Panc1 (cell line): ENCODE data around the gene ZNF672. TPM values are rescaled to one million over a fixed set of nuclear protein-coding genes. Genes with fewer than 3 reads are reported as not detected.

Experiments
- ATAC-seq: fragments of 200-7000 bp; cut with Tn5 transposase; 2 replicates; pipeline ENCODE4 v1.9.1; 2020; ENCODE audit warnings: mild to moderate bottlenecking, moderate library complexity
- BruUV-seq: library from RNA; stranded (reverse); fragments of 400-500 nt; replicated peaks from 2 replicates; lab custom pipeline; 2021; lab: Mats Ljungman, UMichigan
- CTCF ChIA-PET: fragments of 300-600 bp; sonication (Branson Sonifier 250); formaldehyde crosslinking; loops from one replicate; lab custom pipeline; 2022; ENCODE audit warnings: antibody characterized with exemption; lab: Charles Lee
- POLR2A ChIA-PET: fragments of 300-600 bp; sonication (Branson Sonifier 250); formaldehyde crosslinking; loops from one replicate; lab custom pipeline; 2022; ENCODE audit warnings: antibody characterized with exemption; lab: Charles Lee
- DNase-seq: peaks from one replicate; pipeline ENCODE4 v3.0.0-alpha.2; 2010; ENCODE audit warnings: low read depth, low spot score
- H3K27ac ChIP-seq: 2 replicates; pipeline ENCODE4 v1.5.1; 2011; ENCODE audit warnings: mild to moderate bottlenecking, low read length, inconsistent platforms
- H3K27me3 ChIP-seq: fragments of 200-500 bp; sonication (Bioruptor generic); 2 replicates; pipeline ENCODE4 v1.6.0; 2014; ENCODE audit warnings: low read length, inconsistent platforms; ENCODE audit not compliant: control insufficient read depth, insufficient read depth
- H3K36me3 ChIP-seq: fragments of 200-500 bp; sonication (Bioruptor generic); 2 replicates; pipeline ENCODE4 v1.5.1; 2014; ENCODE audit warnings: inconsistent platforms, mild to moderate bottlenecking, low read length, moderate library complexity; ENCODE audit not compliant: control insufficient read depth, insufficient read depth
- H3K4me1 ChIP-seq: 2 replicates; pipeline ENCODE4 v1.5.1; 2011; ENCODE audit warnings: inconsistent platforms, mild to moderate bottlenecking, low read length, moderate library complexity; ENCODE audit not compliant: control insufficient read depth, insufficient read depth
- H3K4me3 ChIP-seq, 2 experiments: 2 replicates each; pipeline ENCODE4 v1.5.1; 2011 to 2012; ENCODE audit warnings: low read depth in 2 of 2, low read length in 2 of 2, mild to moderate bottlenecking in 2 of 2, inconsistent platforms in 1 of 2, moderate library complexity in 1 of 2
- H3K9me3 ChIP-seq: fragments of 200-500 bp; sonication (Bioruptor generic); 2 replicates; pipeline ENCODE4 v1.5.1; 2014; ENCODE audit warnings: low read depth, mild to moderate bottlenecking, inconsistent platforms, low read length, moderate library complexity; ENCODE audit not compliant: control insufficient read depth, insufficient read depth
- CTCF ChIP-seq: fragments of 450-650 bp; IDR thresholded peaks from 2 replicates; pipeline ENCODE4 v1.5.1; 2017; ENCODE audit warnings: mild to moderate bottlenecking
- POLR2AphosphoS5 ChIP-seq: IDR thresholded peaks from 2 replicates; pipeline ENCODE4 v1.6.1; 2012; ENCODE audit warnings: mild to moderate bottlenecking, low read depth, low read length, moderate library complexity
- SIN3A ChIP-seq: IDR thresholded peaks from 2 replicates; pipeline ENCODE4 v1.6.1; 2012; ENCODE audit warnings: low read depth, mild to moderate bottlenecking, low read length, moderate library complexity, borderline replicate concordance; ENCODE audit not compliant: insufficient read depth
- TCF7L2 ChIP-seq: IDR thresholded peaks from 2 replicates; pipeline ENCODE4 v1.6.1; 2011; ENCODE audit warnings: mild to moderate bottlenecking, low read depth, low read length, inconsistent platforms
- in situ Hi-C: cut with HindIII; loops from 2 replicates; pipeline ENCODE4 v1.10.0; 2016; ENCODE audit warnings: low sequenced_read_pairs, low pct_unique_long_range_greater_than_20kb
- intact Hi-C: fragments of 100-400 bp; cut with micrococcal nuclease; formaldehyde crosslinking; loops from one replicate; pipeline ENCODE4 v1.10.0; 2022; ENCODE audit not compliant: unreplicated experiment
- total RNA-seq: library from RNA; stranded (reverse); gene quantifications from one replicate; pipeline ENCODE4 v1.2.1, GENCODE V29; 2021; ENCODE audit not compliant: unreplicated experiment
- TF ChIP-seq, protein P1 (sequence below), 2 experiments: IDR thresholded peaks; 2 replicates each; pipeline ENCODE4 v1.6.1; 2011 to 2012; ENCODE audit warnings: low read depth in 2 of 2, control low read depth in 1 of 2, low read length in 1 of 2, mild to moderate bottlenecking in 1 of 2, moderate library complexity in 1 of 2; ENCODE audit not compliant: insufficient read depth in 1 of 2

Gene ZNF672
- total RNA-seq, 1 experiment from 2014 or later = 36.2 TPM

- Histone ChIP-seq H3K27me3 (peaks cover 3% of the 10 kb centered on the region; the same call in 1 of the 2 replicates), H3K4me3 (peak overlapping the region; percentile 55 to 72), H3K4me1 (peaks cover 15% of the 10 kb centered on the region), H3K9me3 (no peaks in the 10 kb centered on the region), H3K27ac (peak overlapping the region; percentile 45; the same call in 1 of the 2 replicates), H3K36me3 (no peaks in the 10 kb centered on the region; the same call in 1 of the 2 replicates)
- no TSS peak for BruUV-seq
- ATAC-seq (peak; percentile 3), DNase-seq (no peak)
- ChIA-PET CTCF (no interaction called here), POLR2A (no interaction called here)
- intact Hi-C loops = no loop called here
- in situ Hi-C loops = no loop called here
- TF ChIP-seq SIN3A (no peak), TCF7L2 (no peak), CTCF (no peak), POLR2AphosphoS5 (no peak)
- TF ChIP-seq, protein P1, sequence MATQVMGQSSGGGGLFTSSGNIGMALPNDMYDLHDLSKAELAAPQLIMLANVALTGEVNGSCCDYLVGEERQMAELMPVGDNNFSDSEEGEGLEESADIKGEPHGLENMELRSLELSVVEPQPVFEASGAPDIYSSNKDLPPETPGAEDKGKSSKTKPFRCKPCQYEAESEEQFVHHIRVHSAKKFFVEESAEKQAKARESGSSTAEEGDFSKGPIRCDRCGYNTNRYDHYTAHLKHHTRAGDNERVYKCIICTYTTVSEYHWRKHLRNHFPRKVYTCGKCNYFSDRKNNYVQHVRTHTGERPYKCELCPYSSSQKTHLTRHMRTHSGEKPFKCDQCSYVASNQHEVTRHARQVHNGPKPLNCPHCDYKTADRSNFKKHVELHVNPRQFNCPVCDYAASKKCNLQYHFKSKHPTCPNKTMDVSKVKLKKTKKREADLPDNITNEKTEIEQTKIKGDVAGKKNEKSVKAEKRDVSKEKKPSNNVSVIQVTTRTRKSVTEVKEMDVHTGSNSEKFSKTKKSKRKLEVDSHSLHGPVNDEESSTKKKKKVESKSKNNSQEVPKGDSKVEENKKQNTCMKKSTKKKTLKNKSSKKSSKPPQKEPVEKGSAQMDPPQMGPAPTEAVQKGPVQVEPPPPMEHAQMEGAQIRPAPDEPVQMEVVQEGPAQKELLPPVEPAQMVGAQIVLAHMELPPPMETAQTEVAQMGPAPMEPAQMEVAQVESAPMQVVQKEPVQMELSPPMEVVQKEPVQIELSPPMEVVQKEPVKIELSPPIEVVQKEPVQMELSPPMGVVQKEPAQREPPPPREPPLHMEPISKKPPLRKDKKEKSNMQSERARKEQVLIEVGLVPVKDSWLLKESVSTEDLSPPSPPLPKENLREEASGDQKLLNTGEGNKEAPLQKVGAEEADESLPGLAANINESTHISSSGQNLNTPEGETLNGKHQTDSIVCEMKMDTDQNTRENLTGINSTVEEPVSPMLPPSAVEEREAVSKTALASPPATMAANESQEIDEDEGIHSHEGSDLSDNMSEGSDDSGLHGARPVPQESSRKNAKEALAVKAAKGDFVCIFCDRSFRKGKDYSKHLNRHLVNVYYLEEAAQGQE (IDR thresholded peaks at IDR 0.05; ENCODE audit: insufficient read depth in 1 of 2, low read depth in 2 of 2, low read length in 1 of 2) = no peak
Observed at GRCh38 chr1:248862695-248862997, 24.6 kb downstream of the ZNF672 start.

DNA sequence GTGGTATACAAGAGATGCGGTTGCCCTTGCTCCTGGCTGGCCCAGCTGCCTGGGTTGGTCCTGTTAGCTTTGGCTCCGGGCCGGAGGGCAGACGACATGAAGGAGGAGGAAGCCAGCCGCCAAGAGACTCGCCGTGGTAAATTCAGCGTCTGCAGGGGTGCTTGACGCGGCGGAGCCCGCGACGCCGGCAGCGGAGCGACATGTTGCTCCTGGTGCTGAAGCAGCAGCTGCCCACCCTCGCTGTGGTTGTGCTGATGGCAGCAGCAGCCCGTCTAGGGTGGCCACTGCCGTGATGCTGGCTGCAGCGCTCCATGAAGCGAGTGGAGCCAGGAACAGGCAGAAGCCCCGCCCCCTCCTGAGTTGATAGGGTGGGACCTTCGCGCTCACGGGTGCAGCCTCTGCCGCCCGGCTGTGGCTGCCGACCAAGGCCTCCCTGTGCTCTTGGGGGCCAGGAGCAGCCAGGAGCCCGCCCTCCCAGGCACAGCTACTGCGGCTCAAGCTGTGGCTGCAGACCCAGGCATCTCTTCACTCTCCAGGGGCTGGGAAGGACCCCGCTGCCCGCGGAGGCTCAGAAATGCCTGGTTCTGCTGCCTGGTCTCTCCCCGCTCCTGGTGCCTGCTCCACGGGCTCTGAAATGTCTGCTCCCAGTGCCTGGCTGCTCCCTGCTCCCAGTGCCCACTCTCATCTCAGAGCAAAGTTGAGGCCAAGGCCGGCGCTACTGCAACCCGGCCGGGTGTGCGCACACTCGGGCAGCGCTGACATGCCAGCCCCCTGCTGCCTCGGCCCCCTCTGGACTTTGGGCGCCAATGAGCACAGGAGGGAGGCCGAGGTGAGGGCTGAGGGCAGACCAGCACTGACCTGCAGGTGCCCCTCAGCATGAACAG lies 25.2 kb downstream of the ZNF672 start:
- H3K27me3 ChIP-seq = peaks cover 3% of the 10 kb centered on the region; the same call in 1 of the 2 replicates
- DNase-seq (no peak), ATAC-seq (peak; percentile 83)
- TF ChIP-seq POLR2AphosphoS5 (no peak), TCF7L2 (no peak), CTCF (no peak), SIN3A (no peak)
- TF ChIP-seq, protein P1 (IDR thresholded peaks at IDR 0.05; ENCODE audit: insufficient read depth in 1 of 2, low read depth in 2 of 2, low read length in 1 of 2) = no peak
- peak overlapping the region; percentile 55 to 72 for H3K4me3 ChIP-seq
- in situ Hi-C loops = no loop called here
- intact Hi-C loops = no loop called here
- peaks cover 12% of the 10 kb centered on the region for H3K4me1 ChIP-seq
- no peaks in the 10 kb centered on the region for H3K36me3 ChIP-seq
- POLR2A ChIA-PET = no interaction called here
- H3K9me3 ChIP-seq = no peaks in the 10 kb centered on the region
- BruUV-seq = no TSS peak
- CTCF ChIA-PET = no interaction called here
- H3K27ac ChIP-seq = peak overlapping the region; percentile 45; the same call in 1 of the 2 replicates
